ENCODE measurements around the gene TBX22. TPM values are rescaled to one million over a fixed set of nuclear protein-coding genes. Genes with fewer than 3 reads are reported as not detected.

The TBX22 gene, protein sequence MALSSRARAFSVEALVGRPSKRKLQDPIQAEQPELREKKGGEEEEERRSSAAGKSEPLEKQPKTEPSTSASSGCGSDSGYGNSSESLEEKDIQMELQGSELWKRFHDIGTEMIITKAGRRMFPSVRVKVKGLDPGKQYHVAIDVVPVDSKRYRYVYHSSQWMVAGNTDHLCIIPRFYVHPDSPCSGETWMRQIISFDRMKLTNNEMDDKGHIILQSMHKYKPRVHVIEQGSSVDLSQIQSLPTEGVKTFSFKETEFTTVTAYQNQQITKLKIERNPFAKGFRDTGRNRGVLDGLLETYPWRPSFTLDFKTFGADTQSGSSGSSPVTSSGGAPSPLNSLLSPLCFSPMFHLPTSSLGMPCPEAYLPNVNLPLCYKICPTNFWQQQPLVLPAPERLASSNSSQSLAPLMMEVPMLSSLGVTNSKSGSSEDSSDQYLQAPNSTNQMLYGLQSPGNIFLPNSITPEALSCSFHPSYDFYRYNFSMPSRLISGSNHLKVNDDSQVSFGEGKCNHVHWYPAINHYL
- not detected in 2 replicates for total RNA-seq

GRCh38 chrX:80014141-80014940 is at the start of gene TBX22:
Gene TBX22 (plus strand): TSS chrX:80014753. CDS start chrX:80022270, 7,517 bp downstream.
- DNase-seq (ENCODE audit: low read depth): no peak

GRCh38 chrX:79975605-79976004 is 38.9 kb upstream of the TBX22 start:
- no peak for DNase-seq (ENCODE audit: low read depth)
- no peaks in the 10 kb centered on the region for H3K36me3 ChIP-seq (ENCODE audit: control insufficient read depth, insufficient read depth, low read length)
- TF ChIP-seq, protein P1, sequence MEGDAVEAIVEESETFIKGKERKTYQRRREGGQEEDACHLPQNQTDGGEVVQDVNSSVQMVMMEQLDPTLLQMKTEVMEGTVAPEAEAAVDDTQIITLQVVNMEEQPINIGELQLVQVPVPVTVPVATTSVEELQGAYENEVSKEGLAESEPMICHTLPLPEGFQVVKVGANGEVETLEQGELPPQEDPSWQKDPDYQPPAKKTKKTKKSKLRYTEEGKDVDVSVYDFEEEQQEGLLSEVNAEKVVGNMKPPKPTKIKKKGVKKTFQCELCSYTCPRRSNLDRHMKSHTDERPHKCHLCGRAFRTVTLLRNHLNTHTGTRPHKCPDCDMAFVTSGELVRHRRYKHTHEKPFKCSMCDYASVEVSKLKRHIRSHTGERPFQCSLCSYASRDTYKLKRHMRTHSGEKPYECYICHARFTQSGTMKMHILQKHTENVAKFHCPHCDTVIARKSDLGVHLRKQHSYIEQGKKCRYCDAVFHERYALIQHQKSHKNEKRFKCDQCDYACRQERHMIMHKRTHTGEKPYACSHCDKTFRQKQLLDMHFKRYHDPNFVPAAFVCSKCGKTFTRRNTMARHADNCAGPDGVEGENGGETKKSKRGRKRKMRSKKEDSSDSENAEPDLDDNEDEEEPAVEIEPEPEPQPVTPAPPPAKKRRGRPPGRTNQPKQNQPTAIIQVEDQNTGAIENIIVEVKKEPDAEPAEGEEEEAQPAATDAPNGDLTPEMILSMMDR (IDR thresholded peaks at IDR 0.05; ENCODE audit: insufficient read depth, low read length, poor library complexity, severe bottlenecking): no peak
- no peak overlapping the region for H3K4me3 ChIP-seq (ENCODE audit: low read depth, low read length)
- H3K27me3 ChIP-seq (ENCODE audit: control insufficient read depth, insufficient read depth, low read length): no peaks in the 10 kb centered on the region

More at GRCh38 chrX:80014141-80014940, at the start of gene TBX22:
- TF ChIP-seq, protein P1 (IDR thresholded peaks at IDR 0.05; ENCODE audit: insufficient read depth, low read length, poor library complexity, severe bottlenecking): no peak
- H3K36me3 ChIP-seq (ENCODE audit: control insufficient read depth, insufficient read depth, low read length): no peaks in the 10 kb centered on the region
- no peak within 1 kb of the TSS for H3K4me3 ChIP-seq (ENCODE audit: low read depth, low read length)
- H3K27me3 ChIP-seq (ENCODE audit: control insufficient read depth, insufficient read depth, low read length): no peaks in the 10 kb centered on the region

- no peak for DNase-seq (ENCODE audit: low read depth)
- Histone ChIP-seq H3K4me3 (ENCODE audit: low read depth, low read length) (no peak overlapping the region), H3K36me3 (ENCODE audit: control insufficient read depth, insufficient read depth, low read length) (no peaks in the 10 kb centered on the region), H3K27me3 (ENCODE audit: control insufficient read depth, insufficient read depth, low read length) (no peaks in the 10 kb centered on the region)
- TF ChIP-seq, protein P1 (IDR thresholded peaks at IDR 0.05; ENCODE audit: insufficient read depth, low read length, poor library complexity, severe bottlenecking): no peak
These were observed 10.1 kb upstream of the TBX22 start for GRCh38 chrX:80004458-80004857.

DNA sequence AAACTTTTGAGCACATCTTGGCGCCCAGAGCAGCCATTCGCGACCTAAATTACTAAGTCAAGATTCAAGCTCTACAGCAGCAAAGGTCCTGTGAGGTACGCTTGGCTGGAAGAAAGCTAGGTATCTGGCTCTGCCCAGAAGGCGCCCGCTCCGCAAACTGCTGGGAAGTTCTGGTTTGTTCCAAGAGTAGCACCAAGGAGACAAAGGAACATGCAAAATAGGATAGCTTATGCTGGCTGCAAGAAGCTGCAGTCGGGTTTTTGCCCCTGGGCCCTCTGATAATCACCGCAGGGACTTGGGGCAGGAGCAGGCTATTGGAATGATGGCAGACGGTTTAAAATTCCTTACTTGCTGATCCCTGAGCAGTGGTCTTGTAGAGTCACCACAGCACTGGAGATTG is 3.0 kb upstream of the TBX22 start:
- Histone ChIP-seq H3K36me3 (ENCODE audit: control insufficient read depth, insufficient read depth, low read length) (no peaks in the 10 kb centered on the region), H3K27me3 (ENCODE audit: control insufficient read depth, insufficient read depth, low read length) (no peaks in the 10 kb centered on the region), H3K4me3 (ENCODE audit: low read depth, low read length) (no peak overlapping the region)
- no peak for DNase-seq (ENCODE audit: low read depth)
- TF ChIP-seq, protein P1 (IDR thresholded peaks at IDR 0.05; ENCODE audit: insufficient read depth, low read length, poor library complexity, severe bottlenecking): no peak

GRCh38 chrX:80016182-80016581 is 1.6 kb downstream of the TBX22 start:
- TF ChIP-seq, protein P1 (IDR thresholded peaks at IDR 0.05; ENCODE audit: insufficient read depth, low read length, poor library complexity, severe bottlenecking): no peak
- Histone ChIP-seq H3K4me3 (ENCODE audit: low read depth, low read length) (no peak overlapping the region), H3K27me3 (ENCODE audit: control insufficient read depth, insufficient read depth, low read length) (no peaks in the 10 kb centered on the region), H3K36me3 (ENCODE audit: control insufficient read depth, insufficient read depth, low read length) (no peaks in the 10 kb centered on the region)
- DNase-seq (ENCODE audit: low read depth): no peak
